GM23338 (cell line): Measurements from ENCODE around the gene ANKRD23. TPM values are rescaled to one million over a fixed set of nuclear protein-coding genes. Genes with fewer than 3 reads are reported as not detected.

Source experiments
- ATAC-seq: fragments of 200-7000 bp; cut with Tn5 transposase; 3 replicates; pipeline ENCODE4 v1.9.1; 2020
- DNase-seq: peaks from one replicate; pipeline ENCODE4 v3.0.0-alpha.2; 2015; ENCODE audit warnings: low spot score
- H2AFZ ChIP-seq: fragments of 200-600 bp; sonication (generic); 2 replicates; pipeline ENCODE4 v1.8.0; 2016; ENCODE audit warnings: antibody characterized with exemption, mild to moderate bottlenecking, moderate library complexity
- H3F3A ChIP-seq: fragments of 200-600 bp; sonication (generic); replicated peaks from 2 replicates; pipeline ENCODE4 v1.8.0; 2017; ENCODE audit warnings: antibody characterized with exemption, mixed run types, low read depth
- H3K27ac ChIP-seq: fragments of 200-600 bp; sonication (generic); 2 replicates; pipeline ENCODE4 v1.6.1; 2016; ENCODE audit warnings: low read depth
- H3K27me3 ChIP-seq: fragments of 200-600 bp; sonication (generic); 2 replicates; pipeline ENCODE4 v1.8.0; 2016; ENCODE audit warnings: mild to moderate bottlenecking, mixed run types, moderate library complexity; ENCODE audit not compliant: insufficient read depth
- H3K36me3 ChIP-seq: fragments of 200-600 bp; sonication (generic); 2 replicates; pipeline ENCODE4 v1.8.0; 2016; ENCODE audit warnings: mild to moderate bottlenecking; ENCODE audit not compliant: insufficient read depth
- H3K4me1 ChIP-seq: fragments of 200-600 bp; sonication (generic); 2 replicates; pipeline ENCODE4 v1.8.0; 2016; ENCODE audit warnings: mild to moderate bottlenecking, moderate library complexity; ENCODE audit not compliant: insufficient read depth
- H3K4me2 ChIP-seq: fragments of 200-600 bp; sonication (generic); 2 replicates; pipeline ENCODE4 v1.7.1; 2017; ENCODE audit warnings: mixed run types
- H3K4me3 ChIP-seq: fragments of 200-600 bp; sonication (generic); 2 replicates; pipeline ENCODE4 v1.6.1; 2016; ENCODE audit warnings: mixed run types
- H3K79me2 ChIP-seq: fragments of 200-600 bp; sonication (generic); replicated peaks from 2 replicates; pipeline ENCODE4 v1.8.0; 2017; ENCODE audit warnings: mild to moderate bottlenecking; ENCODE audit not compliant: insufficient read depth
- H3K9me2 ChIP-seq: fragments of 200-600 bp; sonication (generic); 2 replicates; pipeline ENCODE4 v1.8.0; 2017; ENCODE audit not compliant: insufficient read depth
- H4K20me1 ChIP-seq: fragments of 200-600 bp; sonication (generic); replicated peaks from 2 replicates; pipeline ENCODE4 v1.8.0; 2017; ENCODE audit warnings: mild to moderate bottlenecking; ENCODE audit not compliant: insufficient read depth
- H3K27ac Mint-ChIP-seq: 2 replicates; pipeline ENCODE4 v1.8.0; 2020; ENCODE audit warnings: inconsistent platforms, mild to moderate bottlenecking, moderate library complexity, mixed read lengths
- H3K27me3 Mint-ChIP-seq: 3 replicates; pipeline ENCODE4 v1.8.0; 2022; ENCODE audit warnings: low read depth, mild to moderate bottlenecking, moderate library complexity, mixed read lengths, inconsistent platforms; ENCODE audit not compliant: insufficient read depth, poor library complexity
- H3K36me3 Mint-ChIP-seq: 3 replicates; pipeline ENCODE4 v1.8.0; 2021; ENCODE audit warnings: low read depth, mild to moderate bottlenecking, inconsistent platforms, moderate library complexity, mixed read lengths
- H3K4me1 Mint-ChIP-seq: 3 replicates; pipeline ENCODE4 v1.8.0; 2020; ENCODE audit warnings: mild to moderate bottlenecking, inconsistent platforms, mixed read lengths
- H3K4me3 Mint-ChIP-seq: 3 replicates; pipeline ENCODE4 v1.8.0; 2021; ENCODE audit warnings: moderate library complexity, mild to moderate bottlenecking, inconsistent platforms, mixed read lengths
- H3K9me3 Mint-ChIP-seq: 3 replicates; pipeline ENCODE4 v1.8.0; 2020; ENCODE audit warnings: moderate library complexity, mild to moderate bottlenecking, inconsistent platforms, mixed read lengths
- CREB1 ChIP-seq: fragments of 250-450 bp; sonication (Bioruptor Pico); IDR thresholded peaks from 2 replicates; pipeline ENCODE4 v1.5.0; 2020; ENCODE audit warnings: low read depth, mild to moderate bottlenecking, moderate library complexity
- EZH2 ChIP-seq: fragments of 200-600 bp; sonication (generic); IDR thresholded peaks from one replicate; pipeline ENCODE4 v1.8.0; 2017; ENCODE audit warnings: antibody characterized with exemption, mild to moderate bottlenecking, low read depth; ENCODE audit not compliant: unreplicated experiment
- EZH2phosphoT487 ChIP-seq: fragments of 200-600 bp; sonication (generic); IDR thresholded peaks from one replicate; pipeline ENCODE4 v1.8.1; 2018; ENCODE audit warnings: antibody characterized with exemption; ENCODE audit not compliant: unreplicated experiment
- JUNB ChIP-seq: IDR thresholded peaks from one replicate; pipeline ENCODE4 v1.6.1; 2016; ENCODE audit warnings: antibody characterized with exemption; ENCODE audit not compliant: unreplicated experiment
- NANOG ChIP-seq: IDR thresholded peaks from 2 replicates; pipeline ENCODE4 v1.6.1; 2016; ENCODE audit warnings: antibody characterized with exemption, borderline replicate concordance
- POLR2AphosphoS5 ChIP-seq: IDR thresholded peaks from 2 replicates; pipeline ENCODE4 v1.6.1; 2016; ENCODE audit warnings: antibody characterized with exemption, low read depth
- REST ChIP-seq: IDR thresholded peaks from one replicate; pipeline ENCODE4 v1.6.1; 2018; ENCODE audit warnings: antibody characterized with exemption; ENCODE audit not compliant: unreplicated experiment
- STAT1 ChIP-seq: IDR thresholded peaks from one replicate; pipeline ENCODE4 v1.6.1; 2016; ENCODE audit warnings: antibody characterized with exemption; ENCODE audit not compliant: unreplicated experiment
- ZNF114 ChIP-seq: fragments of 250-450 bp; sonication (Bioruptor Pico); IDR thresholded peaks from 2 replicates; pipeline ENCODE4 v1.5.0; 2020; ENCODE audit warnings: mild to moderate bottlenecking, moderate library complexity
- ZNF331 ChIP-seq: fragments of 250-450 bp; sonication (Bioruptor Pico); IDR thresholded peaks from 2 replicates; pipeline ENCODE4 v1.5.0; 2020; ENCODE audit warnings: low read depth, mild to moderate bottlenecking, moderate library complexity
- polyA plus RNA-seq: library from polyadenylated mRNA; unstranded; fragments of >200 nt; fragmentation: Nextera tagmentation; extraction: Ambion mirVana; gene quantifications from 2 replicates; pipeline ENCODE4 v1.2.1, GENCODE V29; 2016
- total RNA-seq: library from RNA; depleted of rRNA; stranded (reverse); fragments of >200 nt; shearing (Covaris generic); gene quantifications from 2 replicates; pipeline ENCODE4 v1.2.3, GENCODE V29; 2014
- TF ChIP-seq, protein P1 (sequence below): fragments of 250-450 bp; sonication (Bioruptor Pico); IDR thresholded peaks from 2 replicates; pipeline ENCODE4 v1.5.0; 2020; ENCODE audit warnings: mild to moderate bottlenecking, moderate library complexity
- TF ChIP-seq, protein P2 (sequence below), 2 experiments: fragments of 200-600 bp in 1 of 2; sonication (generic) in 1 of 2; conservative IDR thresholded peaks; 2 replicates each; pipeline versions ENCODE4 v1.5.1 to v1.6.1; 2016 to 2017; ENCODE audit warnings: antibody characterized with exemption in 2 of 2, low read depth in 2 of 2, mild to moderate bottlenecking in 2 of 2, moderate library complexity in 1 of 2
- TF ChIP-seq, protein P3 (sequence below): IDR thresholded peaks from 2 replicates; pipeline ENCODE4 v1.6.1; 2016; ENCODE audit warnings: antibody characterized with exemption

Gene ANKRD23
- total and polyA plus RNA-seq, 2 experiments from 2014 or later, result 4.0 to 5.0 TPM

DNA sequence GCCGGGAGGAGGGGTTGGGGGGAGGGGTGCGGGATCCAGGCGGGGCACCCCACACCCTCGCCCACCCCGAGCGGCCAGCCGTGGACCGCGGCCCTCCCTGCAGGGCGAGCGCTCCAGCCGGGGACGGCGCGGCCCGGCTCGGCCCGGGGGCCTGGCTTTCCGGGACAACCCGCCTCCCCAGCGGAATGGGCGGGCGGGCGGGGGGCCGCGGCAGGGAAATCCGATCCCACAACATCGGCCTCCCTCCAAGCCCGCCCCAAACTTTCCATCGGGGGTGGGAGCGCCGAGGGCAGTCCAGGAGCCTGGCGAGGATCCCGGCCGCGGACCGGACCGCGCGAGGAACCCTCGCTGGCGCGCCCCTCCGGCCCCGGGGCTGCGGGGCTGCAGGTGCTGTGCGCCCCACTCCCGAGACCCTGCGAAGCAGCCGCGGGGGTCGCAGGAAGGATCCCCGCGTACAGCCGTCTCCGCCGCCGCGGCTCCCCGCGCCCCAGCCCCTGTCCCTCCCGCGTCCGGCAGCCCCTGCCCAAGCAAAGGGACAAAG is 25.5 kb upstream of the ANKRD23 start:
- Histone ChIP-seq H3K9me2 (no peaks in the 10 kb centered on the region), H3K79me2 (peaks cover 32% of the 10 kb centered on the region), H3K4me1 (peaks cover 34% of the 10 kb centered on the region), H3K4me3 (peak overlapping the region; percentile 90), H3K27ac (peak overlapping the region; percentile 87), H3F3A (0 out of 2 replicates have a peak, but pooled peaks cover 9% of the 10 kb centered on the region), H3K36me3 (peaks cover 10% of the 10 kb centered on the region; the same call in 1 of the 2 replicates), H3K27me3 (no peaks in the 10 kb centered on the region), H2AFZ (no peak overlapping the region), H3K4me2 (peak overlapping the region; percentile 95), H4K20me1 (no peaks in the 10 kb centered on the region; the same call in 1 of the 2 replicates)
- H3K27ac Mint-ChIP-seq, result no peak overlapping the region
- TF ChIP-seq STAT1 (no peak), CREB1 (CRISPR knock-in tag) (no peak), REST (no peak), EZH2phosphoT487 (no peak), EZH2 (no peak), POLR2AphosphoS5 (no peak), ZNF331 (CRISPR knock-in tag) (no peak), ZNF114 (CRISPR knock-in tag) (no peak), NANOG (no peak), JUNB (no peak)
- TF ChIP-seq, protein P1, sequence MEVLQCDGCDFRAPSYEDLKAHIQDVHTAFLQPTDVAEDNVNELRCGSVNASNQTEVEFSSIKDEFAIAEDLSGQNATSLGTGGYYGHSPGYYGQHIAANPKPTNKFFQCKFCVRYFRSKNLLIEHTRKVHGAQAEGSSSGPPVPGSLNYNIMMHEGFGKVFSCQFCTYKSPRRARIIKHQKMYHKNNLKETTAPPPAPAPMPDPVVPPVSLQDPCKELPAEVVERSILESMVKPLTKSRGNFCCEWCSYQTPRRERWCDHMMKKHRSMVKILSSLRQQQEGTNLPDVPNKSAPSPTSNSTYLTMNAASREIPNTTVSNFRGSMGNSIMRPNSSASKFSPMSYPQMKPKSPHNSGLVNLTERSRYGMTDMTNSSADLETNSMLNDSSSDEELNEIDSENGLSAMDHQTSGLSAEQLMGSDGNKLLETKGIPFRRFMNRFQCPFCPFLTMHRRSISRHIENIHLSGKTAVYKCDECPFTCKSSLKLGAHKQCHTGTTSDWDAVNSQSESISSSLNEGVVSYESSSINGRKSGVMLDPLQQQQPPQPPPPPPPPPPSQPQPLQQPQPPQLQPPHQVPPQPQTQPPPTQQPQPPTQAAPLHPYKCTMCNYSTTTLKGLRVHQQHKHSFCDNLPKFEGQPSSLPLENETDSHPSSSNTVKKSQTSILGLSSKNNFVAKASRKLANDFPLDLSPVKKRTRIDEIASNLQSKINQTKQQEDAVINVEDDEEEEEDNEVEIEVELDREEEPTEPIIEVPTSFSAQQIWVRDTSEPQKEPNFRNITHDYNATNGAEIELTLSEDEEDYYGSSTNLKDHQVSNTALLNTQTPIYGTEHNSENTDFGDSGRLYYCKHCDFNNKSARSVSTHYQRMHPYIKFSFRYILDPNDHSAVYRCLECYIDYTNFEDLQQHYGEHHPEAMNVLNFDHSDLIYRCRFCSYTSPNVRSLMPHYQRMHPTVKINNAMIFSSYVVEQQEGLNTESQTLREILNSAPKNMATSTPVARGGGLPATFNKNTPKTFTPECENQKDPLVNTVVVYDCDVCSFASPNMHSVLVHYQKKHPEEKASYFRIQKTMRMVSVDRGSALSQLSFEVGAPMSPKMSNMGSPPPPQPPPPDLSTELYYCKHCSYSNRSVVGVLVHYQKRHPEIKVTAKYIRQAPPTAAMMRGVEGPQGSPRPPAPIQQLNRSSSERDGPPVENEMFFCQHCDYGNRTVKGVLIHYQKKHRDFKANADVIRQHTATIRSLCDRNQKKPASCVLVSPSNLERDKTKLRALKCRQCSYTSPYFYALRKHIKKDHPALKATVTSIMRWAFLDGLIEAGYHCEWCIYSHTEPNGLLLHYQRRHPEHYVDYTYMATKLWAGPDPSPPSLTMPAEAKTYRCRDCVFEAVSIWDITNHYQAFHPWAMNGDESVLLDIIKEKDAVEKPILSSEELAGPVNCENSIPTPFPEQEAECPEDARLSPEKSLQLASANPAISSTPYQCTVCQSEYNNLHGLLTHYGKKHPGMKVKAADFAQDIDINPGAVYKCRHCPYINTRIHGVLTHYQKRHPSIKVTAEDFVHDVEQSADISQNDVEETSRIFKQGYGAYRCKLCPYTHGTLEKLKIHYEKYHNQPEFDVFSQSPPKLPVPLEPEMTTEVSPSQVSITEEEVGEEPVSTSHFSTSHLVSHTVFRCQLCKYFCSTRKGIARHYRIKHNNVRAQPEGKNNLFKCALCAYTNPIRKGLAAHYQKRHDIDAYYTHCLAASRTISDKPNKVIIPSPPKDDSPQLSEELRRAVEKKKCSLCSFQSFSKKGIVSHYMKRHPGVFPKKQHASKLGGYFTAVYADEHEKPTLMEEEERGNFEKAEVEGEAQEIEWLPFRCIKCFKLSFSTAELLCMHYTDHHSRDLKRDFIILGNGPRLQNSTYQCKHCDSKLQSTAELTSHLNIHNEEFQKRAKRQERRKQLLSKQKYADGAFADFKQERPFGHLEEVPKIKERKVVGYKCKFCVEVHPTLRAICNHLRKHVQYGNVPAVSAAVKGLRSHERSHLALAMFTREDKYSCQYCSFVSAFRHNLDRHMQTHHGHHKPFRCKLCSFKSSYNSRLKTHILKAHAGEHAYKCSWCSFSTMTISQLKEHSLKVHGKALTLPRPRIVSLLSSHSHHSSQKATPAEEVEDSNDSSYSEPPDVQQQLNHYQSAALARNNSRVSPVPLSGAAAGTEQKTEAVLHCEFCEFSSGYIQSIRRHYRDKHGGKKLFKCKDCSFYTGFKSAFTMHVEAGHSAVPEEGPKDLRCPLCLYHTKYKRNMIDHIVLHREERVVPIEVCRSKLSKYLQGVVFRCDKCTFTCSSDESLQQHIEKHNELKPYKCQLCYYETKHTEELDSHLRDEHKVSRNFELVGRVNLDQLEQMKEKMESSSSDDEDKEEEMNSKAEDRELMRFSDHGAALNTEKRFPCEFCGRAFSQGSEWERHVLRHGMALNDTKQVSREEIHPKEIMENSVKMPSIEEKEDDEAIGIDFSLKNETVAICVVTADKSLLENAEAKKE (CRISPR knock-in tag), result no peak
- TF ChIP-seq, protein P2, sequence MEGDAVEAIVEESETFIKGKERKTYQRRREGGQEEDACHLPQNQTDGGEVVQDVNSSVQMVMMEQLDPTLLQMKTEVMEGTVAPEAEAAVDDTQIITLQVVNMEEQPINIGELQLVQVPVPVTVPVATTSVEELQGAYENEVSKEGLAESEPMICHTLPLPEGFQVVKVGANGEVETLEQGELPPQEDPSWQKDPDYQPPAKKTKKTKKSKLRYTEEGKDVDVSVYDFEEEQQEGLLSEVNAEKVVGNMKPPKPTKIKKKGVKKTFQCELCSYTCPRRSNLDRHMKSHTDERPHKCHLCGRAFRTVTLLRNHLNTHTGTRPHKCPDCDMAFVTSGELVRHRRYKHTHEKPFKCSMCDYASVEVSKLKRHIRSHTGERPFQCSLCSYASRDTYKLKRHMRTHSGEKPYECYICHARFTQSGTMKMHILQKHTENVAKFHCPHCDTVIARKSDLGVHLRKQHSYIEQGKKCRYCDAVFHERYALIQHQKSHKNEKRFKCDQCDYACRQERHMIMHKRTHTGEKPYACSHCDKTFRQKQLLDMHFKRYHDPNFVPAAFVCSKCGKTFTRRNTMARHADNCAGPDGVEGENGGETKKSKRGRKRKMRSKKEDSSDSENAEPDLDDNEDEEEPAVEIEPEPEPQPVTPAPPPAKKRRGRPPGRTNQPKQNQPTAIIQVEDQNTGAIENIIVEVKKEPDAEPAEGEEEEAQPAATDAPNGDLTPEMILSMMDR (conservative IDR thresholded peaks at IDR 0.05; ENCODE audit: low read depth in 2 of 2), result no peak
- TF ChIP-seq, protein P3, sequence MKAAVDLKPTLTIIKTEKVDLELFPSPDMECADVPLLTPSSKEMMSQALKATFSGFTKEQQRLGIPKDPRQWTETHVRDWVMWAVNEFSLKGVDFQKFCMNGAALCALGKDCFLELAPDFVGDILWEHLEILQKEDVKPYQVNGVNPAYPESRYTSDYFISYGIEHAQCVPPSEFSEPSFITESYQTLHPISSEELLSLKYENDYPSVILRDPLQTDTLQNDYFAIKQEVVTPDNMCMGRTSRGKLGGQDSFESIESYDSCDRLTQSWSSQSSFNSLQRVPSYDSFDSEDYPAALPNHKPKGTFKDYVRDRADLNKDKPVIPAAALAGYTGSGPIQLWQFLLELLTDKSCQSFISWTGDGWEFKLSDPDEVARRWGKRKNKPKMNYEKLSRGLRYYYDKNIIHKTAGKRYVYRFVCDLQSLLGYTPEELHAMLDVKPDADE, result no peak
- peak; percentile 24 for ATAC-seq
- H3K36me3 Mint-ChIP-seq, result peaks cover 34% of the 10 kb centered on the region
- H3K9me3 Mint-ChIP-seq, result no peaks in the 10 kb centered on the region
- H3K4me3 Mint-ChIP-seq, result peak overlapping the region; percentile 87; the same call in 2 of the 3 replicates
- H3K27me3 Mint-ChIP-seq, result peaks cover 18% of the 10 kb centered on the region
- DNase-seq, result peak; percentile 67
- H3K4me1 Mint-ChIP-seq, result peaks cover 47% of the 10 kb centered on the region
